ENCODE measurements around the gene NLK.
A peak's percentile ranks its signal among the peaks of the same experiment; 100 is the strongest.

DNA sequence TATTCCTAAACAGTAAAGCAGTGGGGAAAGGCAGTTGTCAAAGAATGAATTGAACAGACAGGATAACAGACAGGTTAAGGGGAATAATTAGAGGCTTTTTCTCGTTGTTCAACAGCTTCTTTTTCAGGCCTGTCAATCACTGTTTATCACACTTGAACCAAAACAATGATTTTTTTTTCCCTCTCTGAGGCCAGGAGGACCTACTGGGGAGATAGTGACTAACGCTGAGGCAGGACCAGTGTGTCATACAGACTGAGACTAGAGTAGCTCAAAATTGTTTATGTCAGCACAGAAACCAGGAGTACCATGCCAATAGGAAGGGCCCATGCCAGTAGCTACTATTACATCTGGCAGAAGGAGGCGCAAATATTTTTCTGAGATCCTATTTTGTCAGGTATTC is 41.3 kb upstream of the NLK start:
- TF ChIP-seq, protein P1, sequence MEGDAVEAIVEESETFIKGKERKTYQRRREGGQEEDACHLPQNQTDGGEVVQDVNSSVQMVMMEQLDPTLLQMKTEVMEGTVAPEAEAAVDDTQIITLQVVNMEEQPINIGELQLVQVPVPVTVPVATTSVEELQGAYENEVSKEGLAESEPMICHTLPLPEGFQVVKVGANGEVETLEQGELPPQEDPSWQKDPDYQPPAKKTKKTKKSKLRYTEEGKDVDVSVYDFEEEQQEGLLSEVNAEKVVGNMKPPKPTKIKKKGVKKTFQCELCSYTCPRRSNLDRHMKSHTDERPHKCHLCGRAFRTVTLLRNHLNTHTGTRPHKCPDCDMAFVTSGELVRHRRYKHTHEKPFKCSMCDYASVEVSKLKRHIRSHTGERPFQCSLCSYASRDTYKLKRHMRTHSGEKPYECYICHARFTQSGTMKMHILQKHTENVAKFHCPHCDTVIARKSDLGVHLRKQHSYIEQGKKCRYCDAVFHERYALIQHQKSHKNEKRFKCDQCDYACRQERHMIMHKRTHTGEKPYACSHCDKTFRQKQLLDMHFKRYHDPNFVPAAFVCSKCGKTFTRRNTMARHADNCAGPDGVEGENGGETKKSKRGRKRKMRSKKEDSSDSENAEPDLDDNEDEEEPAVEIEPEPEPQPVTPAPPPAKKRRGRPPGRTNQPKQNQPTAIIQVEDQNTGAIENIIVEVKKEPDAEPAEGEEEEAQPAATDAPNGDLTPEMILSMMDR (IDR thresholded peaks at IDR 0.05; ENCODE audit: poor library complexity, severe bottlenecking) = no peak
- peak; percentile 98 for TF ChIP-seq EP300 (conservative IDR thresholded peaks at IDR 0.05; ENCODE audit: poor library complexity, severe bottlenecking)

All from neural cell (in vitro differentiated cells).